Measurements from ENCODE around the gene ALG14. TPM values are rescaled to one million over a fixed set of nuclear protein-coding genes. Genes with fewer than 3 reads are reported as not detected.

The ALG14 gene
- total RNA-seq, 3 donors from 2014 or later, result 1.2 to 1.6 (median 1.4) TPM

DNA sequence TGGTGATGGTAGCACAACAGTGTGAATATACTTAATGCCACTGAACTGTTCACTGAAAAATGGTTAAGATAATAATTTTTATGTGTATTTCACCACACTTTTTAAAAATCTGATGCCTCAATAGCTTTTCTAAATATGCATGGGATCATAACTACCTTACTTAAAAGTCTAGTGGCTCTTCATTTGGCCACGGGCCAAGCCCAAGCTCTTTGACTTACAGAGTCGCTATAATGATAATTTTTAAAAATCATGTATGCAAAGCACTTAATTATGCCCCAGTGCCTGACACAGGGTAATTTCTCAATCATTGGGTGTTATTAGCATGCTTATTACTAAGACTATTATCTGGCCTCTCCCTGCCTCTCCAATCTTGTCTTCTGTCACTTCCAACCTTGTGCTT lies 138.2 kb downstream of the ALG14 start:
- H3K4me1 ChIP-seq, result no peaks in the 10 kb centered on the region
- TF ChIP-seq POLR2A (IDR thresholded peaks at IDR 0.05) (no peak), POLR2AphosphoS5 (IDR thresholded peaks at IDR 0.05) (no peak)
- TF ChIP-seq, protein P1, sequence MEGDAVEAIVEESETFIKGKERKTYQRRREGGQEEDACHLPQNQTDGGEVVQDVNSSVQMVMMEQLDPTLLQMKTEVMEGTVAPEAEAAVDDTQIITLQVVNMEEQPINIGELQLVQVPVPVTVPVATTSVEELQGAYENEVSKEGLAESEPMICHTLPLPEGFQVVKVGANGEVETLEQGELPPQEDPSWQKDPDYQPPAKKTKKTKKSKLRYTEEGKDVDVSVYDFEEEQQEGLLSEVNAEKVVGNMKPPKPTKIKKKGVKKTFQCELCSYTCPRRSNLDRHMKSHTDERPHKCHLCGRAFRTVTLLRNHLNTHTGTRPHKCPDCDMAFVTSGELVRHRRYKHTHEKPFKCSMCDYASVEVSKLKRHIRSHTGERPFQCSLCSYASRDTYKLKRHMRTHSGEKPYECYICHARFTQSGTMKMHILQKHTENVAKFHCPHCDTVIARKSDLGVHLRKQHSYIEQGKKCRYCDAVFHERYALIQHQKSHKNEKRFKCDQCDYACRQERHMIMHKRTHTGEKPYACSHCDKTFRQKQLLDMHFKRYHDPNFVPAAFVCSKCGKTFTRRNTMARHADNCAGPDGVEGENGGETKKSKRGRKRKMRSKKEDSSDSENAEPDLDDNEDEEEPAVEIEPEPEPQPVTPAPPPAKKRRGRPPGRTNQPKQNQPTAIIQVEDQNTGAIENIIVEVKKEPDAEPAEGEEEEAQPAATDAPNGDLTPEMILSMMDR (IDR thresholded peaks at IDR 0.05), result no peak

DNA sequence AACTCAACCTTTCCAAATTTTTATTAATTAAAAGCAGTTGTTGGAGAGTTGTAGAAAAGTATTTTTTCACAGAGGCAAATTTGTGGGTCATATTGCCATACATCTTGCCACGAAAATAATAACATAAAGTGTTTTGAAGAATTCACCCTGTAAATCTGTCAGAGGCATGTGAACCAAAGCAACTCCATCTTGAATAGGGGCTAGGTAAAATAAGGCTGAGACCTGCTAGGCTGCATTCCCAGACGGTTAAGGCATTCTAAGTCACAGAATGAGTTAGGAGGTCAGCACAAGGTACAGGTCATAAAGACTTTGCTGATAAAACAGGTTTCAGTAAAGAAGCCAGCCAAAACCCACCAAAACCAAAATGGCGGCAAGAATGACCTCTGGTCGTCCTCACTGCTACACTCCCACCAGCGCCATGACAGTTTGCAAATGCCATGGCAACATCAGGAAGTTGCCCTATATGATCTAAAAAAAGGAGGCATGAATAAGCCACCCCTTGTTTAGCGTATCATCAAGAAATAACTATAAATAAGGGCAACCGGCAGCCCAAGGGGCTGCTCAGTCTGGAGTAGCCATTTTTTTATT lies 141.4 kb downstream of the ALG14 start:
- Histone ChIP-seq H3K4me3 (no peak overlapping the region), H3K36me3 (no peaks in the 10 kb centered on the region), H3K4me1 (no peaks in the 10 kb centered on the region), H3K27ac (no peak overlapping the region), H3K9me3 (no peaks in the 10 kb centered on the region), H3K27me3 (no peaks in the 10 kb centered on the region)
- intact Hi-C loops (cut with DNase I; ENCODE audit: low total_unique reads), result no loop called here
- DNase-seq (ENCODE audit: low spot score in 2 of 2), result no peak
- TF ChIP-seq POLR2A (IDR thresholded peaks at IDR 0.05) (no peak), POLR2AphosphoS5 (IDR thresholded peaks at IDR 0.05) (no peak)
- TF ChIP-seq, protein P1 (IDR thresholded peaks at IDR 0.05), result no peak

More for the DNA sequence above, 138.2 kb downstream of the ALG14 start:
- Histone ChIP-seq H3K36me3 (no peaks in the 10 kb centered on the region), H3K27ac (no peak overlapping the region), H3K4me3 (no peak overlapping the region), H3K9me3 (no peaks in the 10 kb centered on the region), H3K27me3 (no peaks in the 10 kb centered on the region)
- intact Hi-C loops (cut with DNase I; ENCODE audit: low total_unique reads), result no loop called here
- DNase-seq (ENCODE audit: low spot score in 2 of 2), result no peak

DNA sequence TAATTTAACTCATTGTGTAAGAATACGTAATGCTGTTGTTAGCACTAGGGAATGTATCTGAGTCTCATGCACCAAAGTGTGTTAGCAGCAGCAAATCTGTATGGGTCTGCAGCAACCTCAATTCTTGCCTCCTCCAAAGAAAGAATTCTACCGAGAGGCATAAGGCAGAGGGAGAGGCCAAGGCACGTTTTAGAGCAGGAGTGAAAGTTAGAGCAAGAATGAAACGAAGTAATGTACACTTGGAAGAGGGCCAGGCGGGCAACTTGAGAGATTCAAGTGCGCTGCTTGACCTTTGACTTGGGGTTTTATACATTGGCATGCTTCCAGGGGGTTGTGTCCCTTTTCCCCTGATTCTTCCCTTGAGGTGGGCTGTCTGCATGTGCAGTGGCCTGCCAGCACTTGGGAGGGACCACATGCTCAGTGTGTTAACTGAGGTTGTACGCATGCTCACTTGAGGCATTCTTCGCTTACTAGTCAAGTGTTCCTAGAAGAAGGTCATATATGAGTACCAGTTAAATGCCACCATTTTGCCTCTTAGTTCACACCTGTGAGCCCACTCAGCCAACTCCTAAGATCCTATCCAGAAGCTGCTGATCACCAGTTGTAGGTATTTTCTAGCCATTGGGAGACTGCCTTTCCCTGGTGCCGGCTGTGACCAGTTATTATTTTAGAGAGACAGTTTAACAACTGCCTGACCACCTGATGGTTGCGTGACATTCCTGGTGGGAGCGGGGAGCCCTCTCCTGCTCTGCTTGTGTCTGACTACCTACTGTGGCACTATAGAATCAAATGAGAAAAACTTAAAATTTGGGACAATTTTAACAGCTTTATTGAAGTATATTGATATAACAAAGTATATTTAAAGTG lies 143.2 kb downstream of the ALG14 start:
- H3K4me3 ChIP-seq, result peak overlapping the region in 2 of 3 donors; percentile 10 to 96
- H3K27me3 ChIP-seq, result no peaks in the 10 kb centered on the region
- no peak for DNase-seq (ENCODE audit: low spot score in 2 of 2)
- intact Hi-C loops (cut with DNase I; ENCODE audit: low total_unique reads), result loop anchor here (10.0 kb wide), 1 partner anchor 65 kb away; no protein-coding TSS in a partner anchor
- TF ChIP-seq, protein P1 (IDR thresholded peaks at IDR 0.05), result no peak
- no peak for TF ChIP-seq POLR2AphosphoS5 (IDR thresholded peaks at IDR 0.05)
- TF ChIP-seq POLR2A (IDR thresholded peaks at IDR 0.05), result no peak
- no peaks in the 10 kb centered on the region for H3K4me1 ChIP-seq
- peak overlapping the region in 1 of 2 donors; percentile 50 for H3K27ac ChIP-seq
- H3K36me3 ChIP-seq, result no peaks in the 10 kb centered on the region
- H3K9me3 ChIP-seq, result no peaks in the 10 kb centered on the region

DNA sequence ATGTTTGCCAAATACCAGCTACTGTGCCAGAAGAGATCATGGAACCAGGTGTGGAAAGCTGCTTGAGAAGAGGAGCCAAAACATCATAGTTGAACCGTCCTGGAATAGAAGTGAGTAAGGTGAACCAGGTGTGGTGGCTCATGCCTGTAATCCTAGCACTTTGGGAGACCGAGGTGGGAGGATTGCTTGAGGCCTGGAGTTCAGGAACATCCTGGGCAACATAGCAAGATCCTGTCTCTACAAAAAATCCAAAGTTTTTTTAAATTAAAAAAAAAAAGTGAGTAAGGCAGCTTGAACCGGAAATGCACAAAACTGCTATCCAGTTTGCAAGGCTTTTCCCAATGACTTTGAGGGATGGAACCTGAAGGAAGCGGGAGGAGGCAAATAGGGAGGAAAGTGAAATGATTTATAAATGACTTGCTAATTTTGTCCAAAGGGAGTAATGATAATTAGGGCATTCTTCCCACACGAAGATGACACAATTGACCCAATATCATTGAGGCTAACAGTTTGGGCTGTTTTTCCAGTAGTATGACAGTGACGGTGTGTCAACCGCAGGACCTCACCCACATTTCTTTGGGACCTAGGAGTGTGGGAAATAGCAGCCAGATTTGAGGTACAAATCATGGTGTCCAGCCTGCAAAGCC lies 144.3 kb downstream of the ALG14 start:
- Histone ChIP-seq H3K9me3 (no peaks in the 10 kb centered on the region), H3K36me3 (no peaks in the 10 kb centered on the region), H3K27me3 (no peaks in the 10 kb centered on the region), H3K27ac (peak overlapping the region; percentile 96 to 99), H3K4me1 (peaks cover 0 to 5% of the 10 kb centered on the region in 2 donors), H3K4me3 (peak overlapping the region in 2 of 3 donors; percentile 94 to 96)
- TF ChIP-seq, protein P1 (IDR thresholded peaks at IDR 0.05), result no peak
- TF ChIP-seq POLR2A (IDR thresholded peaks at IDR 0.05) (no peak), POLR2AphosphoS5 (IDR thresholded peaks at IDR 0.05) (no peak)
- intact Hi-C loops (cut with DNase I; ENCODE audit: low total_unique reads), result loop anchor here (10.0 kb wide), 1 partner anchor 64 kb away; no protein-coding TSS in a partner anchor
- no peak for DNase-seq (ENCODE audit: low spot score in 2 of 2)
